ENCODE data around the gene DCST2.

Gene DCST2

GRCh38 chr1:155053531-155054105 lies 20.0 kb upstream of the DCST2 start:
- TF ChIP-seq CTCF (IDR thresholded peaks at IDR 0.05; ENCODE audit: low read depth, low read length, missing control alignments): no peak
- DNase-seq (ENCODE audit: low read depth): no peak
- no peak overlapping the region for H3K4me3 ChIP-seq (ENCODE audit: low read depth, low read length)

- no peak for DNase-seq (ENCODE audit: low read depth)
- TF ChIP-seq CTCF (IDR thresholded peaks at IDR 0.05; ENCODE audit: low read depth, low read length, missing control alignments): peak; percentile 50
These were observed 19.1 kb upstream of the DCST2 start for GRCh38 chr1:155052439-155053395.

GRCh38 chr1:155051777-155052398 lies 18.3 kb upstream of the DCST2 start:
- peak overlapping the region; percentile 63 for H3K4me3 ChIP-seq (ENCODE audit: low read depth, low read length)
- no peak for TF ChIP-seq CTCF (IDR thresholded peaks at IDR 0.05; ENCODE audit: low read depth, low read length, missing control alignments)
- no peak for DNase-seq (ENCODE audit: low read depth)

More at GRCh38 chr1:155052439-155053395, 19.1 kb upstream of the DCST2 start:
- H3K4me3 ChIP-seq (ENCODE audit: low read depth, low read length): peak overlapping the region; percentile 63

GRCh38 chr1:155051342-155051776 lies 17.8 kb upstream of the DCST2 start:
- no peak for DNase-seq (ENCODE audit: low read depth)
- TF ChIP-seq CTCF (IDR thresholded peaks at IDR 0.05; ENCODE audit: low read depth, low read length, missing control alignments): no peak
- H3K4me3 ChIP-seq (ENCODE audit: low read depth, low read length): peak overlapping the region; percentile 63

- peak; percentile 96 for TF ChIP-seq CTCF (IDR thresholded peaks at IDR 0.05; ENCODE audit: low read depth, low read length, missing control alignments)
- no peak for DNase-seq (ENCODE audit: low read depth)
- peak within 1 kb of the TSS; percentile 63 for H3K4me3 ChIP-seq (ENCODE audit: low read depth, low read length)
These were observed 17.2 kb upstream of the DCST2 start, which contains the start of gene ADAM15 for GRCh38 chr1:155050560-155051341. ADAM15 (plus strand) TSS chr1:155051316; CDS start chr1:155051387, 71 bp downstream.
